ENCODE data around the gene DPP7. TPM values are rescaled to one million over a fixed set of nuclear protein-coding genes. Genes with fewer than 3 reads are reported as not detected.

Gene DPP7
- total RNA-seq, 1 experiment from 2014 or later = 230 TPM

DNA sequence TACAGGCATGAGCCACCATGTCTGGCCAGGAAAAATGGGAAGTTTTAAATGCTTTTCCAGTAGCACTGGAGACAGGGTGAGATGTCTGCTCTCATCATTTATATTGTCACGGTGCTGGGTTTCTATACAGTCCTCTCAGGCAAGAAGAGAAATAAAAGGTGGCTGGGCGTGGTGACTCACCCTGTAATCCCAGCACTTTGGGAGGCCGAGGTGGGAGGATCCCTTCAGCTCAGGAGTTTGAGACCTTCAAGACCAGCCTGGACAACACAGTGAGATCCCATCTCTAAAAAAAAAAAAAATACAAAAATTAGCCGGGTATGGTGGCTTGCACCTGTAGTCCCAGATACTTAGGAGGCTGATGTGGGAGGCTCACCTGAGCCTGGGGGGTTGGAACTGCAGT, 19.7 kb upstream of the DPP7 start:
- CTCF ChIA-PET = no interaction called here
- POLR2A ChIA-PET = interaction anchor here (0.7 kb wide), 1 partner anchor 27 kb away, joined by 3 read pairs; no protein-coding TSS in a partner anchor
- intact Hi-C loops (cut with micrococcal nuclease; ENCODE audit: unreplicated experiment) = no loop called here

DNA sequence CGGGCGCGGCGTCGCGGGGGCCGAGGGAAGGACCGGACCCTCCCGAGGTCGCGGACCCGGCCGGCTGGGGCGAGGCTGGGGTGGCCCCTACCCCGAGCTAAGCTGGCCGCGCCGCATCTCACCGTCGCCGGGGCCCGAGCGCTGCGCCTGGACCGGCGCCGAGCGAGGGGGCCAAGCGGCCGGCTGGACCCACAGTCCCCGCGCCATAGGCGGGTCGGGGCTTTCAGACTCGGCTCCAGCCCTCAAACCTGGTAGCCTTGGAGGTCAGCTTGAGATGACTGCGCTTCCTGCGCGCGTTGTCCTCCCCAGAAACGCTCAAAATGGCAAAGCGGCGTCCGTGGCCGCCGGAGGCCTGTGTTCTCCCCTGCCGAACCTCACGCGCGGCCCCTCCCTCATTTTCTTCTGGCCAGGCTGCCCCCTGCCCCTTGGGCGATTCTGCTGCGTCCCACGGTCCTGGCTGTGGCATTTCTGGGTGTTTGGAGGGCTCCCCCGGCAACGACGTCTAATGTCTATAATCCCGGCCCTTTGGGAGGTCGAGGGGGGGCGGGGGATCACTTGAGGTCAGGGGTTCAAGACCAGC, 15.7 kb upstream of the DPP7 start:
- Mint-ChIP-seq H3K36me3 (ENCODE audit: insufficient read depth, unreplicated experiment) (peaks cover 10% of the 10 kb centered on the region), H3K9me3 (ENCODE audit: unreplicated experiment) (no peaks in the 10 kb centered on the region), H3K4me3 (ENCODE audit: unreplicated experiment) (peak overlapping the region; percentile 66), H3K4me1 (ENCODE audit: low read depth, unreplicated experiment) (peaks cover 21% of the 10 kb centered on the region), H3K27ac (ENCODE audit: unreplicated experiment) (peak overlapping the region; percentile 53), H3K27me3 (ENCODE audit: insufficient read depth, unreplicated experiment) (no peaks in the 10 kb centered on the region)
- no peaks in the 10 kb centered on the region for H3K9me3 ChIP-seq
- intact Hi-C loops (cut with micrococcal nuclease; ENCODE audit: unreplicated experiment) = no loop called here
- no peak for DNase-seq
- POLR2A ChIA-PET = interaction anchor here (0.6 to 1.1 kb wide), 5 partner anchors 41 to 1079 kb away, joined by 3 to 10 read pairs (median 7); partner anchors contain the start of genes SSNA1, TMEM210 and TUBB4B
- no TSS peak for BruUV-seq (replicated peaks)
- peak overlapping the region; percentile 87 for H3K4me3 ChIP-seq (ENCODE audit: low read depth, low read length)
- CTCF ChIA-PET = interaction anchor here (0.8 to 1.5 kb wide), 3 partner anchors 46 to 106 kb away, joined by 4 to 7 read pairs (median 5); partner anchors contain the start of gene TPRN
- TF ChIP-seq, protein P1, sequence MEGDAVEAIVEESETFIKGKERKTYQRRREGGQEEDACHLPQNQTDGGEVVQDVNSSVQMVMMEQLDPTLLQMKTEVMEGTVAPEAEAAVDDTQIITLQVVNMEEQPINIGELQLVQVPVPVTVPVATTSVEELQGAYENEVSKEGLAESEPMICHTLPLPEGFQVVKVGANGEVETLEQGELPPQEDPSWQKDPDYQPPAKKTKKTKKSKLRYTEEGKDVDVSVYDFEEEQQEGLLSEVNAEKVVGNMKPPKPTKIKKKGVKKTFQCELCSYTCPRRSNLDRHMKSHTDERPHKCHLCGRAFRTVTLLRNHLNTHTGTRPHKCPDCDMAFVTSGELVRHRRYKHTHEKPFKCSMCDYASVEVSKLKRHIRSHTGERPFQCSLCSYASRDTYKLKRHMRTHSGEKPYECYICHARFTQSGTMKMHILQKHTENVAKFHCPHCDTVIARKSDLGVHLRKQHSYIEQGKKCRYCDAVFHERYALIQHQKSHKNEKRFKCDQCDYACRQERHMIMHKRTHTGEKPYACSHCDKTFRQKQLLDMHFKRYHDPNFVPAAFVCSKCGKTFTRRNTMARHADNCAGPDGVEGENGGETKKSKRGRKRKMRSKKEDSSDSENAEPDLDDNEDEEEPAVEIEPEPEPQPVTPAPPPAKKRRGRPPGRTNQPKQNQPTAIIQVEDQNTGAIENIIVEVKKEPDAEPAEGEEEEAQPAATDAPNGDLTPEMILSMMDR (IDR thresholded peaks at IDR 0.05; ENCODE audit: insufficient read depth in 1 of 2, low read depth in 1 of 2, low read length in 1 of 2, severe bottlenecking in 1 of 2, unreplicated experiment in 1 of 2) = no peak
- no peaks in the 10 kb centered on the region for H3K36me3 ChIP-seq (ENCODE audit: control insufficient read depth, insufficient read depth, low read length)
- 0 out of 2 replicates have a peak, but pooled peaks cover 9% of the 10 kb centered on the region for H3K4me1 ChIP-seq
- H3K27me3 ChIP-seq (replicated peaks; ENCODE audit: control insufficient read depth, insufficient read depth, low read length) = no peaks in the 10 kb centered on the region

More for the DNA sequence above, 19.7 kb upstream of the DPP7 start:
- Mint-ChIP-seq H3K9me3 (ENCODE audit: unreplicated experiment) (no peaks in the 10 kb centered on the region), H3K4me1 (ENCODE audit: low read depth, unreplicated experiment) (no peaks in the 10 kb centered on the region), H3K36me3 (ENCODE audit: insufficient read depth, unreplicated experiment) (peaks cover 6% of the 10 kb centered on the region), H3K27me3 (ENCODE audit: insufficient read depth, unreplicated experiment) (peaks cover 4% of the 10 kb centered on the region), H3K27ac (ENCODE audit: unreplicated experiment) (no peak overlapping the region), H3K4me3 (ENCODE audit: unreplicated experiment) (no peak overlapping the region)
- no peak for DNase-seq
- TF ChIP-seq, protein P1 (IDR thresholded peaks at IDR 0.05; ENCODE audit: insufficient read depth in 1 of 2, low read depth in 1 of 2, low read length in 1 of 2, severe bottlenecking in 1 of 2, unreplicated experiment in 1 of 2) = no peak
- BruUV-seq (replicated peaks) = no TSS peak
- Histone ChIP-seq H3K36me3 (ENCODE audit: control insufficient read depth, insufficient read depth, low read length) (no peaks in the 10 kb centered on the region), H3K27me3 (replicated peaks; ENCODE audit: control insufficient read depth, insufficient read depth, low read length) (no peaks in the 10 kb centered on the region), H3K4me1 (peaks cover 10% of the 10 kb centered on the region; the same call in 1 of the 2 replicates), H3K9me3 (no peaks in the 10 kb centered on the region), H3K4me3 (ENCODE audit: low read depth, low read length) (no peak overlapping the region)

DNA sequence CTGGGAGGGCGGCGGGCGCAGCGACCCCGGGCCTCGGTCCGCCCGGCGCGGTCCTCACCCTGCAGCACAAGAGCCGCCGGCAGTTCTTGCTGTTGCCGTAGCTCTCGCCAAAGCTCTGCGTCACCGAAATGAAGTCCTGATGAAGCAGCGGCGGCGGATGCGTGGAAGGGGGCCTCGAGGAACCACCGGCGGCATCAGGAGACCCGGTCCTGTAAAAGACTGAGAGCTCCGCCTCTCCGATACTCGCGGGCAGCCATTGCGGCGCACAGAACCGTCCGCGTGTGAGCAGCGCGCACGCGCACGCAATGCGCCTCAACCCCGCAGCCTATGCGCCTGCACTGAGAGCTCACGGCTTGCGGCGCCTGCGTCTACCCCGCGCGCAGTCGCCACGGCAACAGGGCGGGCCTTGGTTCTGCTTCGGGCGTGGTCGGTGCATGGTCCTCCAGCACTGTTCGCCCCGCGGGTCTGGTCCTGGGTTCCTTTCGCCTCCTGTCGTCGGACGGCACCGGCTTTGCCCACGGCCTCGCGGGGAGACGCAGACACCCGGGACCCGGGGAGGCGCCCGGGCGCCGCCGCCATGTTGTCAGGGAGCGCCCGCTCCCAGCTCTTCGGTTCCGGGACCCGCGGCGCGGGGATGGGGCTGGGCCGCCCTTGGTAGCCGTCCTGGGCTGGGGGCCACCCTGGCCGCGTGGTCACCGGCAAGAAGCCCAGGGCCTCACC, 15.1 kb upstream of the DPP7 start:
- BruUV-seq (replicated peaks) = no TSS peak
- H3K9me3 Mint-ChIP-seq (ENCODE audit: unreplicated experiment) = no peaks in the 10 kb centered on the region
- ChIA-PET CTCF (interaction anchor here (0.8 to 1.5 kb wide), 6 partner anchors 33 to 107 kb away, joined by 4 to 8 read pairs (median 5); partner anchors contain the start of genes NPDC1 and TPRN), POLR2A (interaction anchor here (0.6 to 1.1 kb wide), 7 partner anchors 21 to 1078 kb away, joined by 3 to 10 read pairs (median 7); partner anchors contain the start of genes SSNA1, TMEM210 and TUBB4B)
- TF ChIP-seq, protein P1 (IDR thresholded peaks at IDR 0.05; ENCODE audit: insufficient read depth in 1 of 2, low read depth in 1 of 2, low read length in 1 of 2, severe bottlenecking in 1 of 2, unreplicated experiment in 1 of 2) = no peak
- H3K4me3 Mint-ChIP-seq (ENCODE audit: unreplicated experiment) = peak overlapping the region; percentile 82
- Histone ChIP-seq H3K9me3 (no peaks in the 10 kb centered on the region), H3K4me1 (0 out of 2 replicates have a peak, but pooled peaks cover 9% of the 10 kb centered on the region), H3K27me3 (replicated peaks; ENCODE audit: control insufficient read depth, insufficient read depth, low read length) (no peaks in the 10 kb centered on the region), H3K36me3 (ENCODE audit: control insufficient read depth, insufficient read depth, low read length) (no peaks in the 10 kb centered on the region), H3K4me3 (ENCODE audit: low read depth, low read length) (peak overlapping the region; percentile 87)
- H3K27me3 Mint-ChIP-seq (ENCODE audit: insufficient read depth, unreplicated experiment) = no peaks in the 10 kb centered on the region
- peak overlapping the region; percentile 89 for H3K27ac Mint-ChIP-seq (ENCODE audit: unreplicated experiment)
- peaks cover 21% of the 10 kb centered on the region for H3K4me1 Mint-ChIP-seq (ENCODE audit: low read depth, unreplicated experiment)
- DNase-seq = peak; percentile 88 to 90
- intact Hi-C loops (cut with micrococcal nuclease; ENCODE audit: unreplicated experiment) = loop anchor here (5.0 kb wide), 1 partner anchor 38 kb away; no protein-coding TSS in a partner anchor
- H3K36me3 Mint-ChIP-seq (ENCODE audit: insufficient read depth, unreplicated experiment) = peaks cover 10% of the 10 kb centered on the region

Measured in Caco-2 (cell line).